Stimulated activated CD4-positive, alpha-beta T cell treated with anti-CD3 and anti-CD28 coated beads, Interleukin-4, amount 100 ng/mL, for 48 hours (primary cell): ENCODE data around the gene PEX5L.
"Not testable (repeated sequence)": the region's sequence is repeated elsewhere in the genome, so short reads cannot be mapped to it uniquely, and the experiment has no call there.

Experiments
- DNase-seq, 2 donors: peaks; one replicate each; pipeline ENCODE4 v3.0.0-alpha.2; 2020; ENCODE audit warnings: low read depth in 2 of 2

PEX5L gene

GRCh38 chr3:180036671-180037455 is at the start of gene PEX5L:
Gene PEX5L, minus strand, starts transcription at chr3:180036937. Its CDS starts 338 bp downstream, at chr3:180036599.
- DNase-seq = peak in 1 of 2 donors; percentile 43

- DNase-seq = no peak
Measured at GRCh38 chr3:180085122-180085710, 48.5 kb upstream of the PEX5L start.

- no peak for DNase-seq
Measured at GRCh38 chr3:180082699-180083098, 46.0 kb upstream of the PEX5L start.

- no peak for DNase-seq
Measured at GRCh38 chr3:180078592-180078991, 41.9 kb upstream of the PEX5L start.

GRCh38 chr3:180073561-180073960 is 36.8 kb upstream of the PEX5L start:
- no peak for DNase-seq

GRCh38 chr3:180072786-180073185 is 36.0 kb upstream of the PEX5L start:
- DNase-seq = no peak

- DNase-seq = no peak
Measured at GRCh38 chr3:180070925-180071324, 34.2 kb upstream of the PEX5L start.

- DNase-seq = no peak
Measured at GRCh38 chr3:180068023-180068422, 31.3 kb upstream of the PEX5L start.

- no peak for DNase-seq
Measured at GRCh38 chr3:180066598-180066997, 29.9 kb upstream of the PEX5L start.

GRCh38 chr3:180063783-180064182 is 27.0 kb upstream of the PEX5L start:
- DNase-seq = no peak

- DNase-seq = no peak
Measured at GRCh38 chr3:180062771-180063170, 26.0 kb upstream of the PEX5L start.

GRCh38 chr3:180059356-180059755 is 22.6 kb upstream of the PEX5L start:
- no peak for DNase-seq

- DNase-seq = no peak
Measured at GRCh38 chr3:180058238-180058637, 21.5 kb upstream of the PEX5L start.

GRCh38 chr3:180055656-180056055 is 18.9 kb upstream of the PEX5L start:
- not testable (repeated sequence) for DNase-seq

GRCh38 chr3:180049391-180049790 is 12.7 kb upstream of the PEX5L start:
- no peak for DNase-seq

- no peak for DNase-seq
Measured at GRCh38 chr3:180048840-180049239, 12.1 kb upstream of the PEX5L start.

- no peak for DNase-seq
Measured at GRCh38 chr3:180048103-180048502, 11.4 kb upstream of the PEX5L start.

- DNase-seq = no peak
Measured at GRCh38 chr3:180040966-180041365, 4.2 kb upstream of the PEX5L start.

GRCh38 chr3:180036092-180036670 is 556 bp downstream of the PEX5L start:
- DNase-seq = no peak

GRCh38 chr3:180026997-180027396 is 9.7 kb downstream of the PEX5L start:
- DNase-seq = no peak

GRCh38 chr3:180018543-180018942 is 18.2 kb downstream of the PEX5L start:
- no peak for DNase-seq

GRCh38 chr3:180017846-180018245 is 18.9 kb downstream of the PEX5L start:
- DNase-seq = no peak

- no peak for DNase-seq
Measured at GRCh38 chr3:180011927-180012326, 24.8 kb downstream of the PEX5L start.
